Glomerular visceral epithelial cell (primary cell): ENCODE results near the gene YAP1.

Source experiments
- DNase-seq: peaks from one replicate; pipeline ENCODE4 v3.0.0-alpha.2; 2016; ENCODE audit errors: extremely low spot score

Gene YAP1

GRCh38 chr11:102163368-102163767, 53.1 kb downstream of the YAP1 start:
- DNase-seq, result no peak

- DNase-seq, result no peak
Measured at GRCh38 chr11:102166175-102167064, 56.2 kb downstream of the YAP1 start.

- DNase-seq, result peak; percentile 18
Measured at GRCh38 chr11:102168481-102168880, 58.2 kb downstream of the YAP1 start.

- peak; percentile 16 for DNase-seq
Measured at GRCh38 chr11:102171101-102171500, 60.9 kb downstream of the YAP1 start.

- DNase-seq, result peak; percentile 7
Measured at GRCh38 chr11:102172127-102172848, 62.0 kb downstream of the YAP1 start.

- no peak for DNase-seq
Measured at GRCh38 chr11:102177126-102177525, 66.9 kb downstream of the YAP1 start.

- peak; percentile 61 for DNase-seq
Measured at GRCh38 chr11:102177974-102178631, 67.9 kb downstream of the YAP1 start.

- DNase-seq, result no peak
Measured at GRCh38 chr11:102179371-102179770, 69.1 kb downstream of the YAP1 start.

GRCh38 chr11:102184269-102184987, 74.2 kb downstream of the YAP1 start:
- DNase-seq, result no peak

GRCh38 chr11:102186551-102187191, 76.4 kb downstream of the YAP1 start:
- DNase-seq, result no peak

- DNase-seq, result no peak
Measured at GRCh38 chr11:102187416-102188151, 77.3 kb downstream of the YAP1 start.

GRCh38 chr11:102188488-102188887, 78.2 kb downstream of the YAP1 start:
- DNase-seq, result no peak

- no peak for DNase-seq
Measured at GRCh38 chr11:102191832-102192231, 81.6 kb downstream of the YAP1 start.

- no peak for DNase-seq
Measured at GRCh38 chr11:102192349-102193066, 82.3 kb downstream of the YAP1 start.

- DNase-seq, result no peak
Measured at GRCh38 chr11:102194257-102194656, 84.0 kb downstream of the YAP1 start.

- no peak for DNase-seq
Measured at GRCh38 chr11:102194990-102195389, 84.7 kb downstream of the YAP1 start.

GRCh38 chr11:102196351-102196750, 86.1 kb downstream of the YAP1 start:
- no peak for DNase-seq

GRCh38 chr11:102196816-102197215, 86.6 kb downstream of the YAP1 start:
- no peak for DNase-seq

GRCh38 chr11:102197670-102198139, 87.5 kb downstream of the YAP1 start:
- DNase-seq, result no peak

GRCh38 chr11:102199673-102200072, 89.4 kb downstream of the YAP1 start:
- no peak for DNase-seq
